ENCODE results near the gene MAPK11.
A peak's percentile ranks its signal among the peaks of the same experiment; 100 is the strongest.

MAPK11 gene

DNA sequence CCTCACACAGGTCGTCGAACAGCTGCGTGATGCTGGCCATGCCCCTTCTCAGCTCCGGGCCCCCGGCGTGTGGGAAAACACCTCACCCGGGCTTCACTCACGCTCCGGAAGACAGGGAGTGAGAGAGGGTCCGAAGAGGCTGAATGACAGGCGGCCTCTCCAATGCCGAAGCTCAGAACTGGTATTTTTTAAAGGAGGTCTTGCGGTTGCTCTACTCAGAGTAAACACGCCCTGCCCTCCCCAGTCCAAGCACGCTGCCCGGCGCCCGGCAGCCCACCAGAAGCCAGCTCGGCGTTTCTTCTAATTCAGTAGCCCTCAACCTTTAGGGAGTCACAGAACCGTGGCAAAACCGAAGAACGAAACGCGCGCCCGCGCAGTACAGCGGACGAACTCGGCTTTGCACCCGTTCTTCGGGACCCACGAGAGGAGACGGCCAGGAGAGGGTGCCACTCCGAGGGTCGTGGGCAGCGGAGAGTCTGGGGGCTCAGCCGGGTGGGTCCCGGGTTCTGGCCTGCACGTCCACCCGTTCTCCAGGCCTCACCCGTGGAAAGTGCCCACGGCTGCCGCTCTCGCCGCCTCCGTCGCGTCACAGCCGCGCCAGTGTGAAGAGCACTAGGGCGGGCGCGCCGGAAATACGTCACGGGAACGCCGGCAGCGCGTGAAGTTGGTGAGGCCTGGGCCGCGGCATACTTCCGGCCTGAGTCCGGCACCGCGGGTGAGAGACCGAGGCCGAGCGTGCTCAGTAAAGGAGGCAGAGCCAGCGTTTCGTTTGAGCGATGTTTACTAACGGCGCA, 25.6 kb downstream of the MAPK11 start, which contains the start of gene TUBGCP6:
TUBGCP6 (minus strand) TSS at position 604 of the 794 bp plus-strand sequence; CDS start at position 40, 564 bp downstream.
- TF ChIP-seq, protein P1, sequence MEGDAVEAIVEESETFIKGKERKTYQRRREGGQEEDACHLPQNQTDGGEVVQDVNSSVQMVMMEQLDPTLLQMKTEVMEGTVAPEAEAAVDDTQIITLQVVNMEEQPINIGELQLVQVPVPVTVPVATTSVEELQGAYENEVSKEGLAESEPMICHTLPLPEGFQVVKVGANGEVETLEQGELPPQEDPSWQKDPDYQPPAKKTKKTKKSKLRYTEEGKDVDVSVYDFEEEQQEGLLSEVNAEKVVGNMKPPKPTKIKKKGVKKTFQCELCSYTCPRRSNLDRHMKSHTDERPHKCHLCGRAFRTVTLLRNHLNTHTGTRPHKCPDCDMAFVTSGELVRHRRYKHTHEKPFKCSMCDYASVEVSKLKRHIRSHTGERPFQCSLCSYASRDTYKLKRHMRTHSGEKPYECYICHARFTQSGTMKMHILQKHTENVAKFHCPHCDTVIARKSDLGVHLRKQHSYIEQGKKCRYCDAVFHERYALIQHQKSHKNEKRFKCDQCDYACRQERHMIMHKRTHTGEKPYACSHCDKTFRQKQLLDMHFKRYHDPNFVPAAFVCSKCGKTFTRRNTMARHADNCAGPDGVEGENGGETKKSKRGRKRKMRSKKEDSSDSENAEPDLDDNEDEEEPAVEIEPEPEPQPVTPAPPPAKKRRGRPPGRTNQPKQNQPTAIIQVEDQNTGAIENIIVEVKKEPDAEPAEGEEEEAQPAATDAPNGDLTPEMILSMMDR (IDR thresholded peaks at IDR 0.05; ENCODE audit: borderline replicate concordance, insufficient read depth, low read depth, low read length) = peak; percentile 35; the same call in 1 of the 2 replicates
- H3K4me3 ChIP-seq (ENCODE audit: low read depth, low read length) = peak within 1 kb of the TSS; percentile 87

GRCh38 chr22:50243685-50244419, 26.3 kb downstream of the MAPK11 start:
- H3K4me3 ChIP-seq (ENCODE audit: low read depth, low read length) = peak overlapping the region; percentile 87
- TF ChIP-seq, protein P1 (IDR thresholded peaks at IDR 0.05; ENCODE audit: borderline replicate concordance, insufficient read depth, low read depth, low read length) = no peak

DNA sequence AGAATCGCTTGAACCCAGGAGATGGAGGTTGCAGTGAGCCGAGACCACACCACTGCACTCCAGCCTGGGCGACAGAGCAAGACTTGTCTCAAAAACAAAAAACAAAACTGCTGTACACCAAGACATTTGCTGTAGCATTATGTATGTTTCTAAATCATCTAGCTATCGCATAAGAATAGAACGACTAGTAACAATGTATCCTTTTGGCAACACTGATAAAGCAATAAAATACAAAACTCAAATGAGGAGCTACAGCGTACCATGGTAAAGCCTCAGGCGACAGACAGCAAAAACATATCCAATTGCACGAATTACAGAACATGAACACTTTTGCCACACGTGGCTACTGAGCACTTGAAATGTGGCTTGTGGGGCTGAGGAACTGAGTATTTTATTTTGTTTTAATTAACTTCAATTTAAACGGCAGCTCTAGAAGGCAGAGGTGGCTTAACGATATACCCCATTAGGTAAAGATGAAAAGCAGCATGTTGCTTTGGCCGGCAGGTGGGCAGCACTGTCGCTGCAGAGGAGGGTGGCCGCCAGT, 27.7 kb downstream of the MAPK11 start:
- TF ChIP-seq, protein P1 (IDR thresholded peaks at IDR 0.05; ENCODE audit: borderline replicate concordance, insufficient read depth, low read depth, low read length) = no peak
- H3K4me3 ChIP-seq (ENCODE audit: low read depth, low read length) = no peak overlapping the region

DNA sequence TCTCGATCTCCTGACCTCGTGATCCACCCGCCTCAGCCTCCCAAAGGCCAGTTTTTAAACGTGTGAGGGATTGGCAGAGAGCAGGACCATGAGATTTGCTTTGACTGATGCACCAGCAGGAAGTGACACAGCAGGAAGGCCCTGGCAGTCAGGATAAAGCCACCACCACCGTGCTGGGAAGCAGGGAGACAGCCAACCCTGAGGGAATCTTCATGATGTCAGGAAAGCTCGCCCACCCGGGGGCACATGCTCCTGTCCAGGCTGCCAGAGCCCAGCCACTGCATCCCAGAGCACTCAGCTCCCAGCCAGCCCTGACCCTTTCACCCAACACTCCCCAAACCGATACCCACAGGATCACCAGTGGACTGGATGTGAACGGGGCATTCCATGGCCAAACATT, 31.4 kb downstream of the MAPK11 start:
- no peak overlapping the region for H3K4me3 ChIP-seq (ENCODE audit: low read depth, low read length)
- TF ChIP-seq, protein P1 (IDR thresholded peaks at IDR 0.05; ENCODE audit: borderline replicate concordance, insufficient read depth, low read depth, low read length) = no peak

- TF ChIP-seq, protein P1 (IDR thresholded peaks at IDR 0.05; ENCODE audit: borderline replicate concordance, insufficient read depth, low read depth, low read length) = peak; percentile 67; the same call in 1 of the 2 replicates
Observed at GRCh38 chr22:50236731-50237409, 33.3 kb downstream of the MAPK11 start.

DNA sequence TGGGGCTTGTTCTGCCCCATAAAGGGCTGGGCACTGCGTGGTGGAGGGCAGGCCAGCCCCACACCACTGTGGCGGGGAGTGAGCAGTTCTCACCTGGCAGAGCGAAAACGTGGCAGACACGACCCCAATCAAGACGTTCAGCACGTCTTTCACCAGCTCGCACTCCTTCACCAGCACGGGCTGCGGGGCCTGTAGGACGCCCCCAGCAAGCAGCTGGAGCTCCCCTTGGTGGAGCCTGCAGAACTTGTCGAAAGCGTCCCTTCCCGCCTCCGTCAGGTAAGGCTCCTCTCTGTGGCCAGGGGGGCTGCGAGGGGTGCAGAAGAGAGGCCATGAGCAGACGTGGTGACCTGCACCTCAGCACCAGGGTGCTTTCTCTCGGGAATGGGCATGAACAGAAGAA, 37.0 kb downstream of the MAPK11 start:
- TF ChIP-seq, protein P1 (IDR thresholded peaks at IDR 0.05; ENCODE audit: borderline replicate concordance, insufficient read depth, low read depth, low read length) = no peak

More at GRCh38 chr22:50236731-50237409, 33.3 kb downstream of the MAPK11 start:
- no peak overlapping the region for H3K4me3 ChIP-seq (ENCODE audit: low read depth, low read length)

More for the DNA sequence above, 37.0 kb downstream of the MAPK11 start:
- no peak overlapping the region for H3K4me3 ChIP-seq (ENCODE audit: low read depth, low read length)

Measured in GM12875 (cell line).